Muscle of arm (tissue), 12 donors: ENCODE measurements around the gene GRIP2. TPM values are rescaled to one million over a fixed set of nuclear protein-coding genes. Genes with fewer than 3 reads are reported as not detected.
A peak's percentile ranks its signal among the peaks of the same experiment; 100 is the strongest.

Source experiments
- DNase-seq: peaks from one replicate; pipeline ENCODE4 v3.0.0-alpha.2; 2013
- polyA plus RNA-seq, 12 donors: library from polyadenylated mRNA; unstranded; fragments of 120-200 nt; gene quantifications; one replicate each; pipeline ENCODE4 v1.2.1, GENCODE V29; 2013; ENCODE audit not compliant: insufficient read length in 12 of 12

The GRIP2 gene
- polyA plus RNA-seq, 12 donors: 11.8 to 39.7 (median 22.9) TPM; not detected in 1

- DNase-seq: no peak
Measured at GRCh38 chr3:14454639-14455310, 85.4 kb downstream of the GRIP2 start.

DNA sequence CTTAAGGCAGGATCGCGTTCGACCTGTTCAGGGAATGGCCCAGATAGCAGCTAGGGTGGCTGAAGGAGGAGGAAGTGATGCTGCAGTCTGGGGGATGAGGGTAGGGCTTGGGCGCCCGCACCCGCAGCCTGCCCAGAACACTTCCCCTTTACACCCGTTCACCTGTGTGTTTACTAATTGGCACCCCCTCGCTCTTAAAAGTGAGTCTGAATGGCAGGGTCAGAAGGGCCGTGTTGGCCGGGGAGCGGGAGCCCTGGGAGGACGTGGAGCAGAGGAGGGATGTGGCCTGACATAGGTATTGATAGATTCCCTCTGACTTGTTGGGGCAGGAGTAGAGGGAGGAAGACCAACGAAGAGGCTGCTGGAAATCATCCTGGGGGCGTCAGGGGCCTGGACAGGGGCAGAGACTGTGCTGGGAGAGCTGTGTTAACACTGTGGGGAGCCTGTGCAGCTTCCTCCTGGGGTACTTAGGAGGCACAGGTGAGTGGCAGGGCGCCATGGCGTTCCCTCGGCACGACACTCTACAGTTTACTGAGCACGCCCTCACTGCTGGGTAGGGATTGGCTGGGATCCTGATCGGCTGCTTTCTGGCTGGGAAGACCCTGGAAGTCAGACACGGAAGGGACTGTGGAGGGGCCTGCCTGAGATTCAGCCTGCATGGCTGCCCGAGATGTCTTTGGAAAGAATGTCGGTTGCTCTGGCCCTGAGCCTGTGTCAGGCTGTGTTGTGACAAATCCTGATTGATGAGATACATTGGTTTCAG is 86.1 kb downstream of the GRIP2 start:
- DNase-seq: no peak

- DNase-seq: peak; percentile 98
Measured at GRCh38 chr3:14452740-14453710, 87.1 kb downstream of the GRIP2 start.

DNA sequence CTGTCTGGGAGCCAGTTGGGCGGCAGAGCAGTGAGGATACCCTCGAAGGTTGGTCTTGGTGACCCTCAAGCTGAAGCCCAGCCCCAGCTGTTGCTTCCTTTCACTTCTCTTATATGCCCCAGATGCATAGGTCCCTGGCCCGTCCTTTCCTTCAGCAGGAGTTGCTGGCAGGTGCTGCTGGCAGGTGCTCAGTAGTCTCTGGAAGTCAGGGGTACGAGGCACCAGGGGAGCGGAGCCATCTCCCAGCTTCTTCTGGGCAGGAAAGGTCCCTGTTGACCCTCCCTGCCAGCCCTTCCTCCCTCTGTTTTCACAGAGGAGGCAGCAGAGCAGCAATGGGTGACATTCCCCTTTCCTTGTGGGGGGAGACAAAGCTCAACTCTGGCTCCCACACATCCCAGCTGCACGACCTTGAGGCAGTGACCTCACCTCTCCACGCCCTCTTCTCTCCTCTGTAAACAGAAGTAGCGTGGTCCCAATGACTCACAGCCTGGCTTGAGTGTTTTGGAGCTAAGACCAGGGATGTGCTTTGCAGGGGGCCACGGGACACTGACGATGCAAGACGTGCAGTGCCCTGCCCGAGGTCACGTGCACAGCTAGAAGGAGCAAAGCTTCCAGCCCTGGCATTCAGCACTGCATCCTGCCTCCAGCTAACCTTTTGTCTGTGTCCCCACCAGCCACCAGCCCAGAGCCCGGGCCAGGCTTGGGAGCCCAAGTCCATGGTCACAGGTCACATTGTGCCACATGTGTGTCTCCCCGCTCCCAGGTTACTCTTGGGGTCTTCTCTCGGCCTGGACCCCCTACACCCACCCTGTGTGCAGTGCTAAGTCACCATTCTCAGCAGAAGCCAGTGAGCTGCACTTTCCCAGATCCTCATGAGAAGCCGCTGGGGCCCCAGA is 88.0 kb downstream of the GRIP2 start:
- peak; percentile 76 for DNase-seq

GRCh38 chr3:14450922-14451606 is 89.1 kb downstream of the GRIP2 start:
- no peak for DNase-seq

- DNase-seq: no peak
Measured at GRCh38 chr3:14450506-14450905, 89.6 kb downstream of the GRIP2 start.

GRCh38 chr3:14448756-14449727 is 91.1 kb downstream of the GRIP2 start:
- no peak for DNase-seq

DNA sequence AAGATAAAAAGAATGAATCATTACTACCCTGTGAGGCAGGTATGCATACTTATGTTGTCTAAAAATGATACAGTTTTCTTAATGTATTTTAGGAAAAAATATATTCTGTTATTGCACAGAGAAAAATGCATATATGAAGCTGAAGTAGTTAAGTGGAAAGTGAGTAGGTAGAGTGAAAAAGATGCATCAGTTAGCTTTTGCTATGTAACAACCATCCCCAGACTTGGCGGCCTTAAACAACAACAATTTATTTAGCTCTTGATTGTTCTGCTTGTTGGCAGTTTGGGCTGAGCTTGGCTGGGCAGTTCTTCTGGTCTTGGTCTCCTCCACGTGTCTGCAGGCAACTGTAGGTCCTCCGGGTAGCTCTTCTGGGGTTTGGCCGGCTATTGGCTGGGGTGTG is 92.1 kb downstream of the GRIP2 start:
- DNase-seq: no peak

- DNase-seq: no peak
Measured at GRCh38 chr3:14446988-14447570, 93.1 kb downstream of the GRIP2 start.

DNA sequence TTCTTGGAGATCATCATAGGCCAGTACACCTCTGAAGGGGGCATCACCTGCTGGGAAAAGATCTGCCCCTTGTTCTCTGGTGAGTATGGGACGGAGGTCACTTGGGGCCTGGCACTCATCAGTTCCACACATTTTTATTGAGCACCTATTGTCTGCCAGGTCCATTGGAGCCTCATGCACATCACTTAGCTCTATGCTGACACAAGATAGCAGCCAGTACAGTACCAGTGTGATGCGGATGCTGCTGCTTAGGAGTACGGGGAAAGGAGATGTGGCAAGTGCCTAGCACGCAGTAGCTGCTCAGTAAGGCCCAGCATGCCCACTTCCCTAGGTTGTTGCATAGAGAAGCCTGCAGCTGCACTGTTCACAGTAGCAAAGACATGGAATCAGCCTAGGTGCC is 94.4 kb downstream of the GRIP2 start:
- no peak for DNase-seq

GRCh38 chr3:14444380-14444779 is 95.8 kb downstream of the GRIP2 start:
- DNase-seq: no peak

- DNase-seq: no peak
Measured at GRCh38 chr3:14441920-14442300, 98.2 kb downstream of the GRIP2 start.

GRCh38 chr3:14441240-14441919 is 98.8 kb downstream of the GRIP2 start:
- DNase-seq: no peak

GRCh38 chr3:14440531-14441239 is 99.5 kb downstream of the GRIP2 start:
- no peak for DNase-seq

- DNase-seq: no peak
Measured at GRCh38 chr3:14440168-14440518, 100.0 kb downstream of the GRIP2 start.

DNA sequence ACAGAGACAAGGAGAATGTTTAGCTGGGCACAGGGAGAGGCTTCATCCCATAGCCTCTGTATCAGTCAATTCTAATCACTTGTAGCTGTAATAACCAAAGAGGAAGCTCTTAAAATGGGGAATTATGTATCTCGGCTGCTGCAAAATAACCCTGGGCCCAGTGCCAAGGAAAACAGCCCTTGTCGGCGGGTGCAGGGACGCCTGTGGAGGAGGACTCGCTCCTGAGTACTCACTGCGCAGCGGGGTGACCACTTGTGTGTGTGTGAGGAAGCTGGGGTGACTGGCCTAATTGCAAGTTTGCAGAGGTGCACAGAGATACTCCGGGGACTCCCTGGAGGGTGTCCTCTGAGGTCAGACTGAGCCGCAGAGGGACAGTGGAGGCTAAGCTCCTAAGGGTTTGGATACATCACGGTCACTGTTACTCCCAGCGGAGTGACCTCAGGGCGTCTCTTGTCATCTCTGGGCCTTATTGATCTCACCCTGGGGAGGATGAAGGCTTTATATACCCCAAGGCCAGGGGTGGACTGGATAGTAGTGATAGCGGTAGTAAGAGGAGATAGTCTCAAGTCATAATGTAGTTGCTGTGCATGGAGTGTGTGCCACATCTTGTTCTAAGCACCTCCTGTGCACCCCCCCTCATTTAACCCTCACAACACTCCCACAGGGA is 100.5 kb downstream of the GRIP2 start:
- DNase-seq: peak; percentile 59
